ENCODE measurements around the gene CDC42BPA. TPM values are rescaled to one million over a fixed set of nuclear protein-coding genes. Genes with fewer than 3 reads are reported as not detected.
A peak's percentile ranks its signal among the peaks of the same experiment; 100 is the strongest.

The CDC42BPA gene
- total and polyA plus RNA-seq, 7 experiments from 2014 or later: 0.05 to 2.0 (median 1.2) TPM; not detected in 1

DNA sequence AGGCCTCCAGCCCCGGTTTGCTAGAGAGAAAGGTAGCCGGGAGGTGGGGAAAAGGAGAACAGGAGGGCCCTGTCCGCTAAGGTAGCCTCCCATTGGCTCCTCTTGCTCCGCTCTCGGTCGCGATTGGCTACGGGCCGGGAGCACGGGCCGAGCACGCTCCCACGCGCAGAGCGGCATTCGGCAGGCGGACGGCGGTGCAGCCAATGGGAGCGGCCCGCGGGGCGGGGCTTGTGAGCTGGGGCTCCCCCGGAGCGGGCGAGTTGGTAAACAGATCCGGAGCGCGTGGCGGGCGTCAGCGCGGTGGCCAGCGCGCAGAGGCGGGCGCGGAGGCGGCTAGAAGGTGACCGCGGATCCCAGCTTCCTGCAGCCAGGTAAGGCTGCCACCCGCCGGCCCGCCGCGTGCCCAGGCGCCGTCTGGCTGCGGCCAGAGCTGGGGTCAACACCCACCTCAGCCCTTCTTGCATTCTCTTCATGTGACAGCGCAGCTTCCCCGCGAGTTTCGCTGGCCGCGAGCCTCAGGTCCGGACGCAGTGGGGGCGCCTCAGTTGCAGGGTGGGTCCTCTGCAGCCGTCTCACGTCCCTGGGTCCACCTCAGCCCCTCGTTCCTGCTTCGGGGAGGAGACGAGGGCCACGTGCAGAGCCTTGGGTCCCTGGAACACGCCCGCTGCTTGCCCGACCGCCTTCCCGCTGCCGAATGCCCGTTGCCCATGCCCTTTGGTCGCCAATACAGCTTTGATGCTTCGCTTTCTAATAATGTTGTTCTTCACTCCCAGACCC is 378.1 kb downstream of the CDC42BPA start, which contains the start of gene COQ8A:
TSS of gene COQ8A (plus strand) at position 266 of the 777 bp plus-strand sequence. CDS start 21,092 bp downstream, outside the sequence.
- H3K27me3 Mint-ChIP-seq: no peaks in the 10 kb centered on the region
- peaks cover 15 to 34% of the 10 kb centered on the region in 2 donors for H3K4me1 ChIP-seq (ENCODE audit: control insufficient read depth in 2 of 2, insufficient read depth in 2 of 2, low read length in 2 of 2)
- H3K27ac Mint-ChIP-seq: peak within 1 kb of the TSS; percentile 94 to 98 (median 97)
- ChIA-PET POLR2A (interaction anchor here (0.5 to 4.3 kb wide), 17 partner anchors 9 to 532 kb away, joined by 3 to 46 read pairs (median 4); partner anchors contain the start of genes ITPKB and PARP1), CTCF (interaction anchor here (0.8 to 1.0 kb wide), 2 partner anchors 114 to 127 kb away, joined by 3 read pairs; no protein-coding TSS in a partner anchor)
- peaks cover 2 to 13% (median 4%) of the 10 kb centered on the region in 11 donors for H3K9me3 Mint-ChIP-seq
- intact Hi-C loops (cut with micrococcal nuclease): loop anchor here (1.0 to 10.0 kb wide), 16 partner anchors 47 to 1163 kb away; partner anchors contain the start of genes ITPKB (in 2 of the 2), ARF1 (in 1 of the 2), JMJD4 (in 1 of the 2) and LIN9 (in 1 of the 2)
- DNase-seq: peak in 8 of 9 donors; percentile 99 to 100 (median 100)
- H3K27me3 ChIP-seq (ENCODE audit: control insufficient read depth in 2 of 2, insufficient read depth in 2 of 2, low read length in 2 of 2): no peaks in the 10 kb centered on the region
- peaks cover 0 to 4% (median 0%) of the 10 kb centered on the region in 3 experiments for H3K9me3 ChIP-seq (ENCODE audit: control insufficient read depth in 2 of 3, low read length in 3 of 3)
- H3K4me1 Mint-ChIP-seq: peaks cover 43 to 67% (median 50%) of the 10 kb centered on the region in 7 donors
- H3K36me3 ChIP-seq (ENCODE audit: control insufficient read depth in 2 of 3, insufficient read depth in 3 of 3, low read length in 3 of 3): no peaks in the 10 kb centered on the region
- H3K4me3 ChIP-seq (ENCODE audit: low read length): peak within 1 kb of the TSS; percentile 84
- peak within 1 kb of the TSS; percentile 85 to 94 (median 92) for H3K4me3 Mint-ChIP-seq
- peaks cover 4 to 9% (median 4%) of the 10 kb centered on the region in 5 donors for H3K36me3 Mint-ChIP-seq
- H3K27ac ChIP-seq (ENCODE audit: low read depth, low read length): peak within 1 kb of the TSS; percentile 87
- peak; percentile 95 for ATAC-seq

Other genes with a start within 250 kb of the CDC42BPA start
- gene ZNF678, start 245.1 kb upstream of the CDC42BPA start, total RNA-seq: 1 to 10 TPM; 3.2 to 8.3 (median 7.4) TPM
- 1 to 10 TPM; 5.0 to 7.1 TPM for gene ZNF678, start 245.1 kb upstream of the CDC42BPA start, polyA plus RNA-seq

Data from naive thymus-derived CD4-positive, alpha-beta T cell (primary cell).